Measurements from ENCODE around the gene MDFIC. TPM values are rescaled to one million over a fixed set of nuclear protein-coding genes. Genes with fewer than 3 reads are reported as not detected.
A peak's percentile ranks its signal among the peaks of the same experiment; 100 is the strongest.

Gene MDFIC
- total RNA-seq, 2 donors from 2014 or later = 8.5 to 9.1 TPM

- intact Hi-C loops (cut with DNase I) = no loop called here
- Histone ChIP-seq H3K4me1 (no peaks in the 10 kb centered on the region), H3K36me3 (no peaks in the 10 kb centered on the region), H3K9ac (ENCODE audit: low read depth in 2 of 2, low read length in 2 of 2) (no peak overlapping the region), H3K27ac (no peak overlapping the region), H3K4me3 (no peak overlapping the region), H3K27me3 (no peaks in the 10 kb centered on the region), H3K9me3 (no peaks in the 10 kb centered on the region)
- TF ChIP-seq, protein P1, sequence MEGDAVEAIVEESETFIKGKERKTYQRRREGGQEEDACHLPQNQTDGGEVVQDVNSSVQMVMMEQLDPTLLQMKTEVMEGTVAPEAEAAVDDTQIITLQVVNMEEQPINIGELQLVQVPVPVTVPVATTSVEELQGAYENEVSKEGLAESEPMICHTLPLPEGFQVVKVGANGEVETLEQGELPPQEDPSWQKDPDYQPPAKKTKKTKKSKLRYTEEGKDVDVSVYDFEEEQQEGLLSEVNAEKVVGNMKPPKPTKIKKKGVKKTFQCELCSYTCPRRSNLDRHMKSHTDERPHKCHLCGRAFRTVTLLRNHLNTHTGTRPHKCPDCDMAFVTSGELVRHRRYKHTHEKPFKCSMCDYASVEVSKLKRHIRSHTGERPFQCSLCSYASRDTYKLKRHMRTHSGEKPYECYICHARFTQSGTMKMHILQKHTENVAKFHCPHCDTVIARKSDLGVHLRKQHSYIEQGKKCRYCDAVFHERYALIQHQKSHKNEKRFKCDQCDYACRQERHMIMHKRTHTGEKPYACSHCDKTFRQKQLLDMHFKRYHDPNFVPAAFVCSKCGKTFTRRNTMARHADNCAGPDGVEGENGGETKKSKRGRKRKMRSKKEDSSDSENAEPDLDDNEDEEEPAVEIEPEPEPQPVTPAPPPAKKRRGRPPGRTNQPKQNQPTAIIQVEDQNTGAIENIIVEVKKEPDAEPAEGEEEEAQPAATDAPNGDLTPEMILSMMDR (IDR thresholded peaks at IDR 0.05) = no peak
- DNase-seq = no peak
Measured at GRCh38 chr7:114925434-114925833, 3.5 kb downstream of the MDFIC start.

DNA sequence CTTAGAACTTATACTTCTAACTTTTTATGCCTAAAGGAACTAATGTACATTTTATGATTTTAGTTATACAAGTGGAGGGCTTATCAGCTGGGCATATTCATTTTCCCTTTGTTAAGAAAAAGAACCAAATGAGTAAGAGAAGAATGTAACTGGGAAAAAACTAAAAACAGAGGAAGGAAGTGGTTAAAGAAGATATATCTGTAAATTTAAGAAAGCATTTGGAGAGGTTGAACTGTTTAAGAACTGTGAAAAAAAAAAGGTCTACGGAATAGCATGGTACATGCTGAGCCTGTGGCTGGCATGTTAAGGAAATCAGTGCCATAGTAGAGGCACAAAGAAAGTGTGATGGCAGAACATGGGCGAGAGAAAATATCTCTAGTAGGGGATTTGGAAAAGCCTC is 6.2 kb downstream of the MDFIC start:
- intact Hi-C loops (cut with DNase I) = no loop called here
- no peak overlapping the region for H3K9ac ChIP-seq (ENCODE audit: low read depth in 2 of 2, low read length in 2 of 2)
- H3K27ac ChIP-seq = no peak overlapping the region
- no peak for DNase-seq
- TF ChIP-seq, protein P1 (IDR thresholded peaks at IDR 0.05) = no peak
- no peaks in the 10 kb centered on the region for H3K9me3 ChIP-seq
- H3K4me3 ChIP-seq = no peak overlapping the region
- H3K4me1 ChIP-seq = no peaks in the 10 kb centered on the region
- no peaks in the 10 kb centered on the region for H3K36me3 ChIP-seq
- H3K27me3 ChIP-seq = no peaks in the 10 kb centered on the region

- TF ChIP-seq, protein P1 (IDR thresholded peaks at IDR 0.05) = no peak
- Histone ChIP-seq H3K9ac (ENCODE audit: low read depth in 2 of 2, low read length in 2 of 2) (no peak overlapping the region), H3K4me3 (no peak overlapping the region), H3K4me1 (no peaks in the 10 kb centered on the region), H3K9me3 (no peaks in the 10 kb centered on the region), H3K27ac (no peak overlapping the region), H3K27me3 (no peaks in the 10 kb centered on the region), H3K36me3 (no peaks in the 10 kb centered on the region)
- intact Hi-C loops (cut with DNase I) = no loop called here
- no peak for DNase-seq
Measured at GRCh38 chr7:114929570-114929969, 7.7 kb downstream of the MDFIC start.

DNA sequence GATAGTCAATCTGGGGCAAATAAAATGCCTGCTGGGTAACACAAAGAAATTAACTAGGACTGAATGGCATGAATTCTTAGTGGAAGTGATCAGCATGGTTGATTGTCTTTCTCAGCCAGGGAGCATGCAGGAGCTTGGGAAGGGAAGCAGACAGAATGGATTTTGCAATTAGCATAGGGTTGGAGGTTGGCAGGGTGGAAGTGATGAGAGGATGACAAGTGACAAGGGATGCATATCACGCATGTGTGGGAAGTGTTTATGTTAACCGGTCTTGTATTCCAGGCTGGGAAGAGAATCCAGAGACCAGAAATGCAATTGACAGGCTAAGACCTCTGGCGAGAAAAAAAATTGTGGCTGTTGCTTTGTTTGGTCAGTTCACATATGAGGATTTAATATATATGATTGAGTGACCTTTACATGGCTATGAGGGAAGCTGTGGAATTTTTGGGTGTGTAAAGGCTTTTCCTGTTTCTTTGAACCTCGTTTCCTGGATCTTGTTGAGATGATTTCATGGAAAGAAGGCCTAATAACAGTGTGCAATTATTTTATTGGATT is 8.3 kb downstream of the MDFIC start:
- H3K27me3 ChIP-seq = no peaks in the 10 kb centered on the region
- no peaks in the 10 kb centered on the region for H3K36me3 ChIP-seq
- H3K9ac ChIP-seq (ENCODE audit: low read depth in 2 of 2, low read length in 2 of 2) = no peak overlapping the region
- H3K9me3 ChIP-seq = no peaks in the 10 kb centered on the region
- no peak overlapping the region for H3K27ac ChIP-seq
- no peak overlapping the region for H3K4me3 ChIP-seq
- no peaks in the 10 kb centered on the region for H3K4me1 ChIP-seq
- TF ChIP-seq, protein P1 (IDR thresholded peaks at IDR 0.05) = no peak
- intact Hi-C loops (cut with DNase I) = no loop called here
- no peak for DNase-seq

GRCh38 chr7:114930829-114931655 is 9.1 kb downstream of the MDFIC start:
- Histone ChIP-seq H3K36me3 (no peaks in the 10 kb centered on the region), H3K27ac (peak overlapping the region; percentile 33), H3K9ac (ENCODE audit: low read depth in 2 of 2, low read length in 2 of 2) (no peak overlapping the region), H3K4me3 (no peak overlapping the region), H3K27me3 (no peaks in the 10 kb centered on the region), H3K4me1 (no peaks in the 10 kb centered on the region), H3K9me3 (no peaks in the 10 kb centered on the region)
- intact Hi-C loops (cut with DNase I) = no loop called here
- DNase-seq = no peak
- TF ChIP-seq, protein P1 (IDR thresholded peaks at IDR 0.05) = no peak

All from colonic mucosa (tissue), 4 donors.